Measurements from ENCODE around the gene NAA10. TPM values are rescaled to one million over a fixed set of nuclear protein-coding genes. Genes with fewer than 3 reads are reported as not detected.

NAA10 gene
- total and polyA plus RNA-seq, 3 donors from 2014 or later: 33.9 to 52.8 (median 46.7) TPM

GRCh38 chrX:153927922-153928760, 6.7 kb downstream of the NAA10 start:
- Histone ChIP-seq H3K36me3 (ENCODE audit: low read depth, missing control alignments) (no peaks in the 10 kb centered on the region), H3K27ac (peak overlapping the region; percentile 74 to 88), H3K4me1 (peaks cover 10% of the 10 kb centered on the region), H3K9me3 (no peaks in the 10 kb centered on the region), H3K27me3 (no peaks in the 10 kb centered on the region), H3K4me3 (peak overlapping the region; percentile 52 to 67)
- peak; percentile 95 for DNase-seq
- TF ChIP-seq POLR2A (IDR thresholded peaks at IDR 0.05) (no peak), CTCF (IDR thresholded peaks at IDR 0.05) (no peak)
- intact Hi-C loops (cut with DNase I; ENCODE audit: low total_unique reads): no loop called here
- 0 to 2% methylated on average over 4 to 46 of the region's 76 CpGs for WGBS, 2 donors

- intact Hi-C loops (cut with DNase I; ENCODE audit: low total_unique reads): no loop called here
- DNase-seq: no peak
Measured at GRCh38 chrX:153927672-153927921, 7.2 kb downstream of the NAA10 start.

GRCh38 chrX:153926858-153927671, 7.8 kb downstream of the NAA10 start:
- H3K27ac ChIP-seq: peak overlapping the region; percentile 74 to 88
- DNase-seq: peak; percentile 32
- no peaks in the 10 kb centered on the region for H3K36me3 ChIP-seq (ENCODE audit: low read depth, missing control alignments)
- no peak for TF ChIP-seq CTCF (IDR thresholded peaks at IDR 0.05)
- TF ChIP-seq POLR2A (IDR thresholded peaks at IDR 0.05): no peak
- H3K9me3 ChIP-seq: no peaks in the 10 kb centered on the region
- H3K27me3 ChIP-seq: no peaks in the 10 kb centered on the region
- H3K4me1 ChIP-seq: peaks cover 13% of the 10 kb centered on the region
- peak overlapping the region; percentile 52 to 67 for H3K4me3 ChIP-seq
- WGBS, 2 donors: 4% methylated on average over 12 of the region's 31 CpGs; no CpG with 5 or more reads in 1 of the 2 donors
- intact Hi-C loops (cut with DNase I; ENCODE audit: low total_unique reads): no loop called here

More at GRCh38 chrX:153927672-153927921, 7.2 kb downstream of the NAA10 start:
- TF ChIP-seq POLR2A (IDR thresholded peaks at IDR 0.05): no peak
- no peak for TF ChIP-seq CTCF (IDR thresholded peaks at IDR 0.05)
- Histone ChIP-seq H3K9me3 (no peaks in the 10 kb centered on the region), H3K27ac (peak overlapping the region; percentile 74 to 88), H3K4me3 (peak overlapping the region; percentile 52 to 67), H3K36me3 (ENCODE audit: low read depth, missing control alignments) (no peaks in the 10 kb centered on the region), H3K27me3 (no peaks in the 10 kb centered on the region), H3K4me1 (peaks cover 13% of the 10 kb centered on the region)
- WGBS, 2 donors: 0% methylated on average over 2 to 5 of the region's 8 CpGs

- TF ChIP-seq CTCF (IDR thresholded peaks at IDR 0.05) (no peak), POLR2A (IDR thresholded peaks at IDR 0.05) (no peak)
- H3K27ac ChIP-seq: peak overlapping the region in 1 of 2 donors; percentile 64
- no peak for DNase-seq
- 8 to 20% methylated on average over 1 to 4 of the region's 4 CpGs for WGBS, 2 donors
- no peaks in the 10 kb centered on the region for H3K9me3 ChIP-seq
- H3K4me1 ChIP-seq: peaks cover 13% of the 10 kb centered on the region
- no peaks in the 10 kb centered on the region for H3K27me3 ChIP-seq
- intact Hi-C loops (cut with DNase I; ENCODE audit: low total_unique reads): no loop called here
- no peaks in the 10 kb centered on the region for H3K36me3 ChIP-seq (ENCODE audit: low read depth, missing control alignments)
- no peak overlapping the region for H3K4me3 ChIP-seq
Measured at GRCh38 chrX:153926552-153926857, 8.3 kb downstream of the NAA10 start.
